Neural cell (in vitro differentiated cells): ENCODE results near the gene NUDT4. TPM values are rescaled to one million over a fixed set of nuclear protein-coding genes. Genes with fewer than 3 reads are reported as not detected.
"Not testable (repeated sequence)": the region's sequence is repeated elsewhere in the genome, so short reads cannot be mapped to it uniquely, and the experiment has no call there.

Experiments used
- H2AFZ ChIP-seq: fragments of 200-600, 300-800 bp; sonication (generic), shearing (Covaris generic); 2 replicates; pipeline ENCODE4 v1.6.0; 2014; ENCODE audit warnings: low read depth, mild to moderate bottlenecking, antibody characterized with exemption, low read length, moderate library complexity
- H3F3A ChIP-seq: fragments of 200-600 bp; shearing (Covaris generic); 2 replicates; pipeline ENCODE4 v1.6.1; 2016; ENCODE audit warnings: mild to moderate bottlenecking, moderate library complexity, mixed read lengths, antibody characterized with exemption, low read length; ENCODE audit not compliant: insufficient read depth, poor library complexity, severe bottlenecking
- H3K27ac ChIP-seq: fragments of 200-600, 300-800 bp; sonication (generic), shearing (Covaris generic); 2 replicates; pipeline ENCODE4 v1.5.1; 2014; ENCODE audit warnings: mild to moderate bottlenecking, low read length, moderate library complexity
- H3K27me3 ChIP-seq: fragments of 300-800, 200-600 bp; sonication (generic), shearing (Covaris generic); 2 replicates; pipeline ENCODE4 v1.6.0; 2014; ENCODE audit warnings: mild to moderate bottlenecking, low read depth, low read length, moderate library complexity; ENCODE audit not compliant: insufficient read depth
- H3K36me3 ChIP-seq: fragments of 300-800, 200-600 bp; sonication (generic), shearing (Covaris generic); 2 replicates; pipeline ENCODE4 v1.5.1; 2014; ENCODE audit warnings: mild to moderate bottlenecking, antibody characterized with exemption, low read length, moderate library complexity; ENCODE audit not compliant: insufficient read depth
- H3K4me2 ChIP-seq: fragments of 300-800, 200-600 bp; sonication (generic), shearing (Covaris generic); 2 replicates; pipeline ENCODE4 v1.6.0; 2014; ENCODE audit warnings: mild to moderate bottlenecking, low read length
- H3K4me3 ChIP-seq: fragments of 300-800, 200-600 bp; sonication (generic), shearing (Covaris generic); 2 replicates; pipeline ENCODE4 v1.5.1; 2014; ENCODE audit warnings: mild to moderate bottlenecking, low read length, moderate library complexity
- H3K79me2 ChIP-seq: fragments of 200-600 bp; shearing (Covaris generic); replicated peaks from 2 replicates; pipeline ENCODE4 v1.6.0; 2014; ENCODE audit warnings: mild to moderate bottlenecking, low read length, moderate library complexity; ENCODE audit not compliant: insufficient read depth
- H3K9ac ChIP-seq: fragments of 300-800, 200-600 bp; sonication (generic), shearing (Covaris generic); 2 replicates; pipeline ENCODE4 v1.6.1; 2016; ENCODE audit warnings: mild to moderate bottlenecking, low read length, mixed read lengths
- H3K9me2 ChIP-seq: fragments of 200-600 bp; shearing (Covaris generic); 2 replicates; pipeline ENCODE4 v1.6.1; 2016; ENCODE audit warnings: mild to moderate bottlenecking, low read length, mixed read lengths; ENCODE audit not compliant: insufficient read depth
- H3K9me3 ChIP-seq: fragments of 200-600, 300-800 bp; sonication (generic), shearing (Covaris generic); 2 replicates; pipeline ENCODE4 v1.6.1; 2016; ENCODE audit warnings: mild to moderate bottlenecking, mixed run types, low read length, moderate library complexity, mixed read lengths
- H4K20me1 ChIP-seq: fragments of 200-600 bp; shearing (Covaris generic); 2 replicates; pipeline ENCODE4 v1.6.1; 2016; ENCODE audit warnings: mild to moderate bottlenecking, mixed run types; ENCODE audit not compliant: insufficient read depth
- EP300 ChIP-seq: fragments of 450-650 bp; conservative IDR thresholded peaks from 2 replicates; pipeline ENCODE4 v1.6.1; 2014; ENCODE audit warnings: antibody characterized with exemption, mild to moderate bottlenecking, moderate library complexity; ENCODE audit not compliant: poor library complexity, severe bottlenecking
- MXI1 ChIP-seq: fragments of 450-650 bp; conservative IDR thresholded peaks from 2 replicates; pipeline ENCODE4 v1.6.1; 2014; ENCODE audit warnings: antibody characterized with exemption, mild to moderate bottlenecking; ENCODE audit not compliant: poor library complexity, severe bottlenecking
- RAD21 ChIP-seq: fragments of 450-650 bp; conservative IDR thresholded peaks from 2 replicates; pipeline ENCODE4 v1.6.1; 2014; ENCODE audit warnings: antibody characterized with exemption, mild to moderate bottlenecking, moderate library complexity
- REST ChIP-seq: IDR thresholded peaks from 2 replicates; pipeline ENCODE4 v1.6.1; 2012; ENCODE audit warnings: borderline replicate concordance
- SMC3 ChIP-seq: fragments of 450-650 bp; conservative IDR thresholded peaks from 2 replicates; pipeline ENCODE4 v1.6.1; 2014; ENCODE audit warnings: antibody characterized with exemption, mild to moderate bottlenecking, moderate library complexity; ENCODE audit not compliant: poor library complexity
- polyA plus RNA-seq: library from polyadenylated mRNA; depleted of rRNA; stranded (reverse); fragments of >200 nt; gene quantifications from 2 replicates; pipeline ENCODE4 v1.2.3, GENCODE V29; 2014
- TF ChIP-seq, protein P1 (sequence below): fragments of 450-650 bp; IDR thresholded peaks from 2 replicates; pipeline ENCODE4 v1.5.1; 2014; ENCODE audit warnings: antibody characterized with exemption, mild to moderate bottlenecking, moderate library complexity; ENCODE audit not compliant: poor library complexity, severe bottlenecking

NUDT4 gene
- polyA plus RNA-seq, 1 donor from 2014 or later, result 39.9 TPM

GRCh38 chr12:93407963-93408283 lies 30.2 kb downstream of the NUDT4 start:
- Histone ChIP-seq H3K36me3 (peaks cover 4% of the 10 kb centered on the region), H3F3A (no peaks in the 10 kb centered on the region), H3K27ac (no peak overlapping the region), H4K20me1 (no peaks in the 10 kb centered on the region), H3K9me2 (no peaks in the 10 kb centered on the region), H3K79me2 (peaks cover 17% of the 10 kb centered on the region), H3K9ac (no peak overlapping the region), H3K9me3 (no peaks in the 10 kb centered on the region), H3K27me3 (no peaks in the 10 kb centered on the region), H3K4me2 (no peak overlapping the region), H3K4me3 (no peak overlapping the region), H2AFZ (no peak overlapping the region)
- no peak for TF ChIP-seq SMC3

DNA sequence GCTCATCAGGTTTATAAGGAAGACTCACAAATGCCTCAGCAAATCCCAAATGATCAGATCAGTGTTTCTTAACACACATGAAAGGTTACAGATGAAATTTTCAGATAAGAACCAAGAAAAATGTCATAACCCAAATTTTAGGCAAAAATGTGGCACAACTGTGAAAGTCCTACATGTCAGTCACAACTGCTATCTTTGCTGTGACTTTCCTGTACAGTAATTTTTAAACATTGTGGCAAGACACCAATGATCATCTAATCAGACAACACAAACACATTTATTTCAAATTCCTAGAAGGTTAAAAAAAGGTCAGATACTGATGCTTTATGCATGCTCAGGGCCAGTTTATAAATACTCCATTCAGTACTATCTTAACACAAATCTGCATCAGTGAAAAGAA lies 31.1 kb downstream of the NUDT4 start:
- Histone ChIP-seq H3K79me2 (peaks cover 17% of the 10 kb centered on the region), H4K20me1 (no peaks in the 10 kb centered on the region), H3K4me2 (no peak overlapping the region), H3K9ac (no peak overlapping the region), H3K9me2 (no peaks in the 10 kb centered on the region), H3F3A (no peaks in the 10 kb centered on the region), H3K27ac (no peak overlapping the region), H2AFZ (no peak overlapping the region), H3K27me3 (no peaks in the 10 kb centered on the region), H3K9me3 (no peaks in the 10 kb centered on the region), H3K36me3 (peaks cover 4% of the 10 kb centered on the region), H3K4me3 (no peak overlapping the region)
- TF ChIP-seq MXI1 (no peak), EP300 (no peak), REST (no peak), RAD21 (no peak)
- TF ChIP-seq, protein P1, sequence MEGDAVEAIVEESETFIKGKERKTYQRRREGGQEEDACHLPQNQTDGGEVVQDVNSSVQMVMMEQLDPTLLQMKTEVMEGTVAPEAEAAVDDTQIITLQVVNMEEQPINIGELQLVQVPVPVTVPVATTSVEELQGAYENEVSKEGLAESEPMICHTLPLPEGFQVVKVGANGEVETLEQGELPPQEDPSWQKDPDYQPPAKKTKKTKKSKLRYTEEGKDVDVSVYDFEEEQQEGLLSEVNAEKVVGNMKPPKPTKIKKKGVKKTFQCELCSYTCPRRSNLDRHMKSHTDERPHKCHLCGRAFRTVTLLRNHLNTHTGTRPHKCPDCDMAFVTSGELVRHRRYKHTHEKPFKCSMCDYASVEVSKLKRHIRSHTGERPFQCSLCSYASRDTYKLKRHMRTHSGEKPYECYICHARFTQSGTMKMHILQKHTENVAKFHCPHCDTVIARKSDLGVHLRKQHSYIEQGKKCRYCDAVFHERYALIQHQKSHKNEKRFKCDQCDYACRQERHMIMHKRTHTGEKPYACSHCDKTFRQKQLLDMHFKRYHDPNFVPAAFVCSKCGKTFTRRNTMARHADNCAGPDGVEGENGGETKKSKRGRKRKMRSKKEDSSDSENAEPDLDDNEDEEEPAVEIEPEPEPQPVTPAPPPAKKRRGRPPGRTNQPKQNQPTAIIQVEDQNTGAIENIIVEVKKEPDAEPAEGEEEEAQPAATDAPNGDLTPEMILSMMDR, result no peak

- H3K9me2 ChIP-seq, H3K4me3 ChIP-seq, H3K27me3 ChIP-seq, H4K20me1 ChIP-seq, H3K36me3 ChIP-seq, H3F3A ChIP-seq, H3K9me3 ChIP-seq, H3K9ac ChIP-seq, H3K4me2 ChIP-seq, H3K27ac ChIP-seq, H2AFZ ChIP-seq: not testable (repeated sequence)
- H3K79me2 ChIP-seq, result peaks cover 20% of the 10 kb centered on the region
Observed at GRCh38 chr12:93409343-93410187, 31.8 kb downstream of the NUDT4 start.

GRCh38 chr12:93411060-93411459 lies 33.3 kb downstream of the NUDT4 start:
- not testable (repeated sequence) for H3K36me3 ChIP-seq, H2AFZ ChIP-seq, H3F3A ChIP-seq, H3K4me2 ChIP-seq, H3K9me3 ChIP-seq, H3K27me3 ChIP-seq, H3K9ac ChIP-seq, H3K9me2 ChIP-seq, H3K4me3 ChIP-seq, H3K27ac ChIP-seq, H4K20me1 ChIP-seq
- peaks cover 35% of the 10 kb centered on the region for H3K79me2 ChIP-seq

DNA sequence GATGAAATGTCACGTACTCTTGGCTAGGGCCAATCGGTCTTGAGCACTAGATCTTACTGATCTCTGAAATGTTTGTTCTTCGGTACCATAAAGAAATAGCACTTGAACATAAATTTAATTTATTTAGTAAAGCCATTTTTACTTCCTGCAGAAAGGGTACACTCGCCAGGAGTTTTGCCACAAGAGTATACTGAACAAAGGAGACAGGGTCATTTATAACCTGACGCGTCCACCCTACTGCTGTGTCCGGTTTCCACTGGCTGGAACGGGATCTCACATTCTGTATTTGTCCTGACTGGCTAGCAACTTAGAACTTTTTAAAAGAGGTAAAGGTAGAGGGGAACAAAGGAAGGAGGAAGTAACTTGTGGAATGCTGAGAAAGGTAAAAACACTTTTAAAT lies 34.7 kb downstream of the NUDT4 start:
- H2AFZ ChIP-seq, H3K9ac ChIP-seq, H3K9me2 ChIP-seq, H3K27me3 ChIP-seq, H3K4me3 ChIP-seq, H4K20me1 ChIP-seq, H3K4me2 ChIP-seq, H3K9me3 ChIP-seq, H3K36me3 ChIP-seq, H3F3A ChIP-seq, H3K27ac ChIP-seq: not testable (repeated sequence)
- H3K79me2 ChIP-seq, result peaks cover 49% of the 10 kb centered on the region
